HG02840 (cell line): ENCODE measurements around the gene CHAF1A.
A peak's percentile ranks its signal among the peaks of the same experiment; 100 is the strongest.

Source experiments
- ATAC-seq: cut with Tn5 transposase; IDR thresholded peaks from one replicate; pipeline ENCODE4 v1.9.1; 2021; ENCODE audit warnings: mild to moderate bottlenecking, moderate library complexity, moderate number of reproducible peaks; ENCODE audit not compliant: unreplicated experiment, low FRiP score

CHAF1A gene

DNA sequence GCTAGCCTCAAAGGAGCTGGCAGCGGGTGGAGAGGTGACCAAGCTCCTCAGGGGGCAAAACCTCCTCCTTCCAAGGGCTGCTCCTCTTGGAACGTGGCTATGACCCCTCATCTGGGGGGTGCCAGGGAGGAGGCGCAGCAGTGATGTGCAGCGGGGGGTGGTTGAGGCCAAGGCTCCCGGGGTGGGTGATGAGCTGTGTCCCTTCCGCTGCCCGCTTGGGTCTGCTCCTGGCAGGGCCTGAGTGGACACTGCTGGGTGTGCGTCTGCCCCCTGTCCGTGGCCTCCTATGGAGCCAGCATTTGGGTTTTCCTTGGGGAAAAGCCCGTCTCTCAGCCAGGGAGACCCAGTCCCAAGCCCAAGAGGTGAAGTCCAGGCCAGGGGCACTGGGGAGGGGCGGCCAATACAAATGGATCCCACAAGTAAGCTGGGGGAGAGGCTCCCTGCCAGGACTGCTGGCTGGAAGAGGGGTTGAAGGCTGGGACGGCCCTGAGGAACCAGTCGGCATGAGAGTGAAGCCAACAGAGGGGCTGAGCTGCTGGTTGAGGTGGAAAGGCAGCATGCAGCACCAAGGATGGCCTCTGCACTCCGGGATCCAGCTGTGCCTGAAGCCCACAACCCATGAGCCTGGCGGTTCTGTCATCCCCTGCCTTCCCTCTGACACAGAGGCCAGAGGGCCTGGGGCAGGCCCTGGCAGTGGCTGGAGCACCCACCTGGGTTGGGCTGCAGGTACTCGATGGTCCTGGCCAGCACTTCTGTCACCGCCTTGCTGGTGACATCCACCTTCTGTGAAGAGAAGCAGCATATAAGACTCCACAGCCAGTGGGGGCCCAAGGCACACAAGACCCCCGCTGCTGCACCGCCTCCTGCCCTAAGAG lies 36.4 kb upstream of the CHAF1A start:
- no peak for ATAC-seq

DNA sequence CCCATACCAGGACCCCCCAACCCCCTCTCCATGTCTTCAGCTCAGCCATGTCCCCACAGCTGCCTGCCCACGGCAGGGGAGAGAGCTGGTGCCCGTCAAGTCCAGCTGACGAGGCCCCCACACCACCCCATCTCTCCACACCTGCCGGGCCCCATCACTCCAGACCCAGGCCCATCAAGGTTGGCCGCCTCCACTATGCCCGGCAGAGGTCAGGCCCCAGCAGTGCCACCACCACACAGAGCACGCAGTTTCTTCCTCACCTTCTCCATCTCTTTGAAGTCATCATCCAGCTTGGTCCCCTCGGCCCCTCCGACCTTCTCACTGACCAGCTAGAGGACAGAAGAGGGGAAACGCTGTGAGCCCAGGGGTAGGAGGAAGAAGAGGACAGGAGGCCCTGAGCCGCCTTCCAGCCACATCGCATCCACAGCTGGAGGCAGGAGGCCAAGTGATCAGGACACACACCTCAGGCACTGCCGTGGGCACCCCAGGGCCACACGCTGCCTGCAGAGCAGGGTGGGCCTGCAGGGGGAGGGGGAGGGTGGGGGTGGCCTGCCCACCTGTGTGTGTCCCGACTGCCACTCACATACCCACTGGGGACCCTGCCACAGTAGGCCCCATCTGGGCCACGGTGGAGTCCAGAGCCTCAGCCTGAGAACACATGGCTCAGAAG lies 35.6 kb upstream of the CHAF1A start:
- ATAC-seq = no peak

DNA sequence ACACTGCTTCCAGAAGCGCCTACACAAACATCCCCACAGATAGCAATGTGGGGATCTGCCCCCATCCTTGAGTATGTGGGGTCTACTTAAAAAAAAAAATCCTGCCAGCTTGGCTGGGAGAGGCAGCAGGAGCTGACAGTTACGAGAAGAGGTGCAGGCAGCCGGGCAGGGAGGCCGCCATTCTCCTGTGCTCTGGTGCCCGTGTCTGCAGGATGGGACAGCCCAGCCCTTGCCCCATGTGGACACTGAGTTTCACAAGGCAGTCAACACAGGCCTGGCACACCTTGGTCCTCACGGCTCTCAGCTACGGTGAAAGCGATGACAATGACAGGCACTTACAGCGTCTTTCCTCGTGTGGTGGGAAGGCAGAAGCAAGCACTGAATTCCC lies 35.1 kb upstream of the CHAF1A start:
- ATAC-seq = no peak

DNA sequence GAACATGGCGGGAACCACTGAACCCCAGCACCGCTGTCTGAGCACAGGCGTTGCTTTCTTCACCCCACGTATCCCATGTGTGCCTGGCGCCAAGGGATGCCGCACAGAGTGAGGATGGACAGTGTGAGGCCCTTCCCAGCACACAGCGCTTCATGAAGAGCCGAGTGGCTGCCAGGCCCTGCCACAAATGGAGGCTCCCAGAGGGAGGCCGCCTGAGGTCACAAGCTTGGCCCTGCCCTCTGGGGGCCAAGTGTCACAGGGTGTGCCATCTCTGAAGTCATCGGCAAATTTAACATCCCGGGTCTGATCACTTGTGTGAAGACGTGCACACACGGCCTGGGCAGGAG lies 34.7 kb upstream of the CHAF1A start:
- no peak for ATAC-seq

GRCh38 chr19:4368128-4368820 lies 34.2 kb upstream of the CHAF1A start:
- no peak for ATAC-seq

- ATAC-seq = peak; percentile 49
These were observed 33.1 kb upstream of the CHAF1A start for GRCh38 chr19:4369109-4369887.

DNA sequence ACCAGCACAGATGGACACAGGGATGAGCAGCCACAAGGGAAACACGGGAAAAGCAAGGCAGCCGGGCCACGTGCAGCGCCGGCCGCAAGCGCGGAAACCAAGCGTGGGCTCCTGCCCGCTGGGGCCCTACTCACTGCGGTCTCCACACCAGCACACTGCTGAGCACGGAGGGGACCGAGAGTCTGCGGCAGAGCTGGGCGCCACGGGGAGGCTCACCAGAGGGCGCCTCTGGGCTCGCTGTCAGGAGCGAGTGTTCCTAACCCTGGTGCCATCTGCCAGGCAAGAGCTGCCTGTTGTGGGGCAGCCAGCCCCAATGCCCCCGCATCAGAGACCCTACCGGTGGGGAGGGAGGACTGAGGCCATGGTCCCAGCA lies 32.6 kb upstream of the CHAF1A start:
- peak; percentile 21 for ATAC-seq

DNA sequence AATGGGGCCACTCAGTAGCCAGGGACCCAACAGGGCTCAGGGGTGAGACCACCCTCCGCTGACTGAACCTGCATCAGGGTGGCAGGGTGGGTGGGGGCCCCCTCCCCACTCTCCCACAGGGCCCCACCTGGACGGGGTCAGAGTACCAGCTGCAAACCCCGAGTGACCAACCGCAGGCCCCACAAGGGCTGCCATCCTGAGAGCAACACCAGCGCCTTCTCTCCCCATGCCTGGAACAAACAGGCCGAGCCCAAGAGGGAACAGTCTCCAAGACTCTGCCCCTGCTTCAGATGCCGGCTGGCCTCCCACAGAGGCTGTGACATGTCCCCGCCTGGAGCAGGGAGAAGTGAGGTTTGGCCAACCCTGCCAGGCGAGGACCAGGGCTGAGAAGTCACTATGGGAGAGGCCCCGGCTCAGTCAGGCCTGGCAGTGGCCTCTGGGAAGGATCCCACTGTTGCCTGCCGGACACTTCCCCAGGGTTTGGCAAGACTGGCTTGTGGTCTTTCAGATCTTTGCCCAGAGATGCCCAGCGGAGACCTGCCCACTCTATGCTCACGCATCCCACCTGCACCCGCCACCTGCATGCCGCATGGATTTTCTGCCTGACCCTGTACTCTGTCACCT lies 31.9 kb upstream of the CHAF1A start:
- no peak for ATAC-seq

DNA sequence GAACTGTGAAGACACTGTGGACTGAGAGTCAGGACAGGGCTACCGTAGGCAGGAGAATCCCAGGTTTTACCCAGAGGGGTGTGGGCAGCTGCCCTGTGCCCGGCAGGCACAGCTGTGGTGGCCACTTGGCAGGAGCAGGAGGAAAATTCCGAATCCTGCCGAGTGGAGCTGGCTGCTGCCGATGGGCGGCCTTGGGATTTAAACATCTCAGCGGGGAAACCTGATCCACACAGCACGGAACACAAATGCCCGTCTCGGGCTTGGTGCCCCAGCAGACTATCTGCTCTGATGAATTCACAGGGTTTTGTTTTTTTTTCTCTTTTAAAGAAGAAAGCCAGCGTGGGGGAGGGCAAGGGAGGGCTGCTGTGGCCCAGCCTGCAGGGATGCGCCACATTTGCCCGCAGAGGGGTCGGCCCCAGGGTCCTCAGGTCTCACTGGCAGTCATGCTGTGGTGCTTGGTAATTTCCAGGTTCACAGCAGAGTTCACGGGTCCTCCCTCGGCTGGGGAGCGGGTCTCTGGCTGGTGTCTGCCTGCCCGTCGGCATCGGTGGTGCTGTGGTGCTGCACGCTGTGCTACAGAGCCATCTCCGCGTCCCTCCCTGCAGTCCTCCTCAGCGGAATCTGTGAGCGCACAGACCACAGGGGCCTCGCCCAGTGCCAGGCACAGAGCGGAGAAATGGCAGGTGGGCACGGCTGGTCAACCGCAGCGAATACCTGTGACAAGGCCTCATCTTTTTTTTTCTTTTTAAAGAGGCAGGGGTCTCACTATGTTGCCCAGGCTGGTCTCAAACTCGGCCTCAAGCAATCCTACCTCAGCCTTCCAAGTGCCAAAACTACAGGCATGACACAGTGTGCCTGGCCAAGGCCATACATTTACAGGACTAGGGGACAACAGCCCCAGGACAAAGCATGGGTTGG lies 30.9 kb upstream of the CHAF1A start:
- ATAC-seq = no peak

GRCh38 chr19:4372165-4373012 lies 30.1 kb upstream of the CHAF1A start:
- no peak for ATAC-seq

- ATAC-seq = no peak
These were observed 29.4 kb upstream of the CHAF1A start for GRCh38 chr19:4373013-4373367.

DNA sequence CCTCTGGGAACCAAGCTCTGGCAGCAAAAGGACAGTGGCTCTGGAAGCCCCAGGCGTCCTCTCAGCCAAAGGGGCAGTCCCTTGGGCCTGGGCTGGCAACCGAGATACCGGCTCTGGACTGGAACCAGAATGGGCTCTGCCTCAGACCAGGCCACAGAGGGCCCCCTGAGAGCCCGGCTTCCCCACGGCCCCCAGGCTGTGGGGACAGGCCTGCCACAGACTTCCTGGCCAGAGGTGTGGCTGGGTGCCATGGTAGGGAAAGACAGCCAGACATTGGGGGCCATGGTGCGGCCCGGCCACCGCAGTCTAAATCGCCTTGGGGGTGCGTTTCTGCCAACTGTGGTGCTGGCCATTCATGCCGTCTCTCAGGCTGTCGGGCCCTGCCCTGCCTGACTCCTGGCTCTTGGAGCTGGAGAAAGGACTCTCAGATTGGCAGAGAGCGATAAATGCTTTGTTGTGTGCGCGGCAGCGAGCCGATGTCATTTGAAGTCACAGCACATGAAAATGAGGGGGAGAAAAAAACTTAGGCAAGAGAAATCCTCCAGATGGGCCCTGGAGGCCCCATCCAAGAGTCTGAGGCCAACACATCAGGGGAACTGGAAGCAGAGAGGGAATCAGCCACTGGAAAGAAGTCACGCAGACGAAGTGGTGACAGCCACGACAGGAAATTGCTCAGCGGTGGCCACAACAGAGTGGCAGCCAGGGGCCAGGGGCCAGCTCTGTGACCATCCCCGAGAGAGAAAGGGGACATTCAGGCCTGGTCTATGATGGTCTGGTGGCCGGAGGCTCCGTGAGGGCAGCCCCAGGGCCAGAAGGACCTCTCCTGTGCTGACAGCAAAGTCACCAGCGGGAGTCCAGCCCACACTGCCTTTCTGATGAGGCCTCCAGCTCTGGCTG lies 28.6 kb upstream of the CHAF1A start:
- no peak for ATAC-seq

DNA sequence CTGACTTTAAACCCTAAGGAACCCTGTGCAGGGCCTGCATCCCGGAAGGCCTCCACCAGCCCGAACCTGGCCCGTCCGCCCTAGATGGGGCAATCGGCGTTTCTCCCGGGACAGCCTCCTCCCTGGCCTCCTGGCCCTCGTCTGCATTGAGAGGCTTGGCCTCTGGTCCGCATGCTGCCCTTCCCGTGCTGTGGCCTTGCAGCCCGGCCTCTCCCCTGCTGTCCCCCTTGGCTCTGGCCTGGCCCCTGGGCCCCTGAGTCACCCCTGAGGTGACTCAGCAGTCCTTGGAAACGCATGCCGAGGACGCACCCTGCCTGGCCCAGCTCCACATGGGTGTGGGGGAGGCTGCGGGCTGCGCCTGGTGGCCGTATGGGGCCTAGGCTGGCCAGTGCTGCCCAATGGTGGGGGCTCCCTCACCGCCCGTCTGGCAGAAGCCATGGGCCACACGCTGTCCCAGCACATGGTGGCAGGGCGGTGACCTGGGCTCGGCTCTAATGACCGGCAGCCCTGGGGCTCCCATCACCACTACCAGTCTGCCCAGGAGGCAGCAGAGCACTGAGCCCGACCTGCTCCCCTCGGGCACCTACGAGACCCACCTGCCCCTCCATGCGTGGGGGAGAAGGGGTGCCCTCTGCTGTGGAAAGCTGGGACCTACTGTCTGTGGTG lies 27.8 kb upstream of the CHAF1A start:
- ATAC-seq = no peak

DNA sequence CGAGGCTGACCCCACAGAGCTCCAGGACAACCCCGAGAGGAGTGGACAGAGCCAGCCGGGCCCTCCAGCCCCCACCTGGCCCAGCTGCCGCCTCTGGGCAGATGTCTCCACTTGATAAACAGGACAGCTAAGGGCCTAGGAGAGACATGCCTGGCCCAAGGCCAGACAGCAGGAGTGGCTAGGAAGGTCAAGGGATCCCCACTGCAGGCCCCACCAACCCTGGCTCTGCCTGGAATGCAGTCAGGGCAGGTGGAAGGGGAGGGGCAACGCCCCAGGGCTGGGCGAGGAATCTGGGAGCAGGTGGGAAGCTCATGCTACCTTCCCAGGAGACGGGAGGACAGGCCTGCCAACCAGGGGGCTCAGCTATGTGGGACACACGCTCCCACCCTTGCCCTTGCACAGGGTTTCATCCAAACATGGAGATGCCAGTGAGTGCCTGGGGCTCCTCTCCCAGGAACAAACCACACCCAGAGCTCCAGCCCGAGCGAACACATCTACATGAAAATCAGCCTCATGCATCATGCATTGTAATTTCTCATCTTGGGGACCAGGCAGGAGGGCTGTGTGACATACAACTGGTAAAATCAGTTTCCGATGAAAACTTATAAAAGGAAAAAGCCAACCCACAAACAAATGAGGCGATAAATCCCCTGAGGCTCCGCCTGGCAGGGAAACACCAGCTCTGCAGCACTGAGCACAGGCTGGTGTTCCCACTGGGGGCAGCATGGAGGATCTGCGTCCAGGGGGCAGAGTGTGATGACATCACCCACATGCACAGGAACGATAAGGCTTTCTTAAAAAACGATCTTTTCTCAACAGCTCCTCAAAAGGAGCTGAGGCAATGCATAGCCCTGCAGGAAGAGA lies 27.0 kb upstream of the CHAF1A start:
- ATAC-seq = no peak

DNA sequence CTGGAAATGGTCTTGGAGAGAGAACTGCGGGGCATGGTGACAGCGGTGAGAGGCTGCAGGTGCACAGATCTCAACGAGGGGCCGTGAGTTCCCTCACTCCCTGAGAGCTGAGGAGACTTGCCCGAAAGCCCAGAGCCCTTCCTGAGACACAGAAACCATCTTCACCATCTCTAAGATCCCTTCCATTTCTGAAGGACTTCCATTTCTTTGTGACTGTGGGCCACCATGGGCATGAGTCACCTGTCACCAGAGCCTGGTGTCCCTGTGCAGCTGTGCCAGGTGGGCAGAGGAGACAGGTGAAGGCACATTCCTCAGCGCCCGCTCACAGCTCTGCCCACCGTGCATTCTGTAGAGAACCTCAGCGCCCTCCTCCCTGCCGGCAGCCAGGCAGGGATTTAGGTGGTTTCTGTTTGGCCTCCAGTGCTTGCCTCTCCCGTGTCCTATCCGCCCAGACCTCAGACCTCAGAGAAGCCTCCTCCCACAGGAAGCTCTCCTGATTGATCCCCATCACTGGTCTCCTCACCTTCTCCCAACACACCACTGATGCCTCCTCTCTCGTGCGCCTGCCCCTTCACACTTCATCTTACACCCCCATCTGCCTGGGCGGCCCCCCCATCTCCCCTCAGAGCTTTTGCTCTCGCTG lies 26.3 kb upstream of the CHAF1A start:
- no peak for ATAC-seq

DNA sequence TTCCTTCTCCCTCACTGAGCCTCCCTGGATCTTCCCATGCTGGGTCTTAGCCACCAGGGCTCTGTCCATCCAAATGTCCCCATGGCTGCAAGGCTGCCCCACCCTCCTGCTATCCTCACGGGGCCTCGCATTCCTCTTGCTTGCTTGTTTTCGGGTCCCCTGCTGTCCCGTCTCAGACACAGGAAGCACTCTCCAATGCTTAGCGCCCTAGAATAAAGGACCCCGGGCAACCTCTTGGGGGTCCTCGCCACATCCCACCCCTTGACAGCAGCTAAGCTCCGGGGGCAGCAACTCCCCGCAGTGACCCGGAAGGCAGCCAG lies 25.8 kb upstream of the CHAF1A start:
- no peak for ATAC-seq
